ENCODE measurements around the gene PWWP2B.

DNA sequence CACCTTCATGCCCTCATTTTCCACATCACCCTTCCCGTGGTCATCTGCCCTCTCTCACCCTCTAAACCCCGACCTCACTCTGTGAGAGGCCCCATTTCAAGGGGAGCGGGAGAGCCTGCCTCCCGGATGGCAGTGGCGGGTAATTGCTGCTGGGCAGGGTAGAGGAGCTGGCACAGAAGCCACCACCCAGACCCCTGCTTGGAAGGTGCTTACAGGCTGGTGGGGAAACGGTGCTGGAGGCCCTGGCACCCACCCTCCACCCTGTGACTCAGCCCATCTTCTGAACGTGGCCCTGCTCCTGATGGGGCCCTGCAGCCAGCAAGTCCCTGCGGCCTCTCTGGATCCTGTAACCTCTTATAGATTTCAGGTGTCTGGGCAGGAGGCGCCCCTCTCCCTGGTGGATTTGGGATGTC, 10.6 kb upstream of the PWWP2B start:
- TF ChIP-seq, protein P1, sequence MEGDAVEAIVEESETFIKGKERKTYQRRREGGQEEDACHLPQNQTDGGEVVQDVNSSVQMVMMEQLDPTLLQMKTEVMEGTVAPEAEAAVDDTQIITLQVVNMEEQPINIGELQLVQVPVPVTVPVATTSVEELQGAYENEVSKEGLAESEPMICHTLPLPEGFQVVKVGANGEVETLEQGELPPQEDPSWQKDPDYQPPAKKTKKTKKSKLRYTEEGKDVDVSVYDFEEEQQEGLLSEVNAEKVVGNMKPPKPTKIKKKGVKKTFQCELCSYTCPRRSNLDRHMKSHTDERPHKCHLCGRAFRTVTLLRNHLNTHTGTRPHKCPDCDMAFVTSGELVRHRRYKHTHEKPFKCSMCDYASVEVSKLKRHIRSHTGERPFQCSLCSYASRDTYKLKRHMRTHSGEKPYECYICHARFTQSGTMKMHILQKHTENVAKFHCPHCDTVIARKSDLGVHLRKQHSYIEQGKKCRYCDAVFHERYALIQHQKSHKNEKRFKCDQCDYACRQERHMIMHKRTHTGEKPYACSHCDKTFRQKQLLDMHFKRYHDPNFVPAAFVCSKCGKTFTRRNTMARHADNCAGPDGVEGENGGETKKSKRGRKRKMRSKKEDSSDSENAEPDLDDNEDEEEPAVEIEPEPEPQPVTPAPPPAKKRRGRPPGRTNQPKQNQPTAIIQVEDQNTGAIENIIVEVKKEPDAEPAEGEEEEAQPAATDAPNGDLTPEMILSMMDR (IDR thresholded peaks at IDR 0.05): no peak
- no peak for TF ChIP-seq POLR2AphosphoS5 (IDR thresholded peaks at IDR 0.05)
- no peak for TF ChIP-seq POLR2A (IDR thresholded peaks at IDR 0.05)
